HEK293 (cell line): ENCODE data around the gene ACAP1.

Experiments used
- CTCF ChIA-PET: fragments of 350-600 bp; formaldehyde crosslinking; extraction: SDS; loops from one replicate; lab custom pipeline; 2021; ENCODE audit warnings: antibody characterized with exemption; lab: Yijun Ruan, JAX
- POLR2A ChIA-PET: fragments of 300-600 bp; formaldehyde crosslinking; extraction: SDS; loops from one replicate; lab custom pipeline; 2020; ENCODE audit warnings: antibody characterized with exemption, inconsistent platforms; lab: Yijun Ruan, JAX
- H3K27ac ChIP-seq: fragments of 200-500 bp; sonication (Bioruptor generic); 2 replicates; pipeline ENCODE4 v1.5.1; 2014; ENCODE audit warnings: low read depth, low read length, control low read depth, inconsistent platforms; ENCODE audit errors: extremely low read depth
- H3K36me3 ChIP-seq, 2 experiments: fragments of 200-500 bp in 1 of 2; sonication (Bioruptor generic) in 1 of 2; 1 replicate in 1 of 2; 2 replicates in 1 of 2; pipeline ENCODE4 v1.5.1; 2014 to 2017; ENCODE audit warnings: inconsistent platforms in 2 of 2, low read length in 2 of 2; ENCODE audit not compliant: control insufficient read depth in 2 of 2, insufficient read depth in 1 of 2
- H3K4me1 ChIP-seq: fragments of 200-500 bp; sonication (Bioruptor generic); 2 replicates; pipeline ENCODE4 v1.5.1; 2014; ENCODE audit warnings: mild to moderate bottlenecking, low read length, inconsistent platforms; ENCODE audit not compliant: control insufficient read depth, insufficient read depth
- H3K4me3 ChIP-seq: 2 replicates; pipeline ENCODE4 v1.5.1; 2011; ENCODE audit warnings: low read depth, mild to moderate bottlenecking, control low read depth, low read length, moderate library complexity
- H3K9me3 ChIP-seq: fragments of 200-500 bp; sonication (Bioruptor generic); 2 replicates; pipeline ENCODE4 v1.5.1; 2014; ENCODE audit warnings: low read depth, low read length, inconsistent platforms; ENCODE audit not compliant: control insufficient read depth, insufficient read depth
- GFI1B ChIP-seq: fragments of 450-650 bp; formaldehyde crosslinking; IDR thresholded peaks from 2 replicates; pipeline ENCODE4 v1.5.1; 2016; ENCODE audit warnings: missing biosample characterization, missing genetic modification characterization
- GLIS1 ChIP-seq: fragments of 450-650 bp; formaldehyde crosslinking; IDR thresholded peaks from 2 replicates; pipeline ENCODE4 v1.5.1; 2016; ENCODE audit warnings: missing biosample characterization, missing genetic modification characterization
- GLIS2 ChIP-seq: fragments of 450-650 bp; formaldehyde crosslinking; IDR thresholded peaks from 2 replicates; pipeline ENCODE4 v1.5.1; 2016; ENCODE audit warnings: missing biosample characterization, missing genetic modification characterization
- KLF1 ChIP-seq: fragments of 450-650 bp; formaldehyde crosslinking; IDR thresholded peaks from 2 replicates; pipeline ENCODE4 v1.5.1; 2016; ENCODE audit warnings: missing biosample characterization, missing genetic modification characterization
- YY1 ChIP-seq: fragments of 450-650 bp; formaldehyde crosslinking; IDR thresholded peaks from 2 replicates; pipeline ENCODE4 v1.5.1; 2018; ENCODE audit warnings: missing biosample characterization, missing genetic modification characterization
- ZNF2 ChIP-seq: fragments of 450-650 bp; formaldehyde crosslinking; IDR thresholded peaks from 2 replicates; pipeline ENCODE4 v1.5.1; 2016; ENCODE audit warnings: missing biosample characterization, missing genetic modification characterization
- ZNF24 ChIP-seq: fragments of 450-650 bp; formaldehyde crosslinking; IDR thresholded peaks from 2 replicates; pipeline ENCODE4 v1.5.1; 2016; ENCODE audit warnings: missing biosample characterization, missing genetic modification characterization
- ZNF302 ChIP-seq: fragments of 450-650 bp; formaldehyde crosslinking; IDR thresholded peaks from 2 replicates; pipeline ENCODE4 v1.5.1; 2016; ENCODE audit warnings: missing biosample characterization, missing genetic modification characterization, low read depth
- ZNF549 ChIP-seq: fragments of 450-650 bp; IDR thresholded peaks from 2 replicates; pipeline ENCODE4 v1.5.1; 2018; ENCODE audit warnings: missing biosample characterization, missing genetic modification characterization, mild to moderate bottlenecking, inconsistent platforms, moderate library complexity
- ZNF747 ChIP-seq: fragments of 450-650 bp; formaldehyde crosslinking; IDR thresholded peaks from 2 replicates; pipeline ENCODE4 v1.5.1; 2016; ENCODE audit warnings: missing biosample characterization, missing genetic modification characterization
- ZNF776 ChIP-seq: fragments of 450-650 bp; formaldehyde crosslinking; IDR thresholded peaks from 2 replicates; pipeline ENCODE4 v1.5.0; 2017; ENCODE audit warnings: missing biosample characterization, missing genetic modification characterization, borderline replicate concordance
- TF ChIP-seq, protein P1 (sequence below): fragments of 450-650 bp; formaldehyde crosslinking; IDR thresholded peaks from 2 replicates; pipeline ENCODE4 v1.5.1; 2016; ENCODE audit warnings: missing biosample characterization, missing genetic modification characterization, low read depth
- TF ChIP-seq, protein P2 (sequence below): fragments of 450-650 bp; formaldehyde crosslinking; IDR thresholded peaks from 2 replicates; pipeline ENCODE4 v1.5.0; 2017; ENCODE audit warnings: missing biosample characterization, missing genetic modification characterization, borderline replicate concordance
- TF ChIP-seq, protein P3 (sequence below): fragments of 450-650 bp; formaldehyde crosslinking; IDR thresholded peaks from 2 replicates; pipeline ENCODE4 v1.5.1; 2016; ENCODE audit warnings: missing biosample characterization, missing genetic modification characterization
- TF ChIP-seq, protein P4 (sequence below): fragments of 450-650 bp; formaldehyde crosslinking; IDR thresholded peaks from 2 replicates; pipeline ENCODE4 v1.5.1; 2017; ENCODE audit warnings: missing biosample characterization, mild to moderate bottlenecking, missing genetic modification characterization, moderate library complexity
- TF ChIP-seq, protein P5 (sequence below): fragments of 450-650 bp; formaldehyde crosslinking; optimal IDR thresholded peaks from 2 replicates; pipeline ENCODE3; 2016; ENCODE audit warnings: missing biosample characterization, mild to moderate bottlenecking, missing genetic modification characterization
- TF ChIP-seq, protein P6 (sequence below): fragments of 450-650 bp; formaldehyde crosslinking; IDR thresholded peaks from 2 replicates; pipeline ENCODE4 v1.5.1; 2017; ENCODE audit warnings: missing biosample characterization, missing genetic modification characterization
- TF ChIP-seq, protein P7 (sequence below): fragments of 450-650 bp; formaldehyde crosslinking; IDR thresholded peaks from 2 replicates; pipeline ENCODE4 v1.5.1; 2016; ENCODE audit warnings: missing biosample characterization, missing genetic modification characterization

Gene ACAP1

DNA sequence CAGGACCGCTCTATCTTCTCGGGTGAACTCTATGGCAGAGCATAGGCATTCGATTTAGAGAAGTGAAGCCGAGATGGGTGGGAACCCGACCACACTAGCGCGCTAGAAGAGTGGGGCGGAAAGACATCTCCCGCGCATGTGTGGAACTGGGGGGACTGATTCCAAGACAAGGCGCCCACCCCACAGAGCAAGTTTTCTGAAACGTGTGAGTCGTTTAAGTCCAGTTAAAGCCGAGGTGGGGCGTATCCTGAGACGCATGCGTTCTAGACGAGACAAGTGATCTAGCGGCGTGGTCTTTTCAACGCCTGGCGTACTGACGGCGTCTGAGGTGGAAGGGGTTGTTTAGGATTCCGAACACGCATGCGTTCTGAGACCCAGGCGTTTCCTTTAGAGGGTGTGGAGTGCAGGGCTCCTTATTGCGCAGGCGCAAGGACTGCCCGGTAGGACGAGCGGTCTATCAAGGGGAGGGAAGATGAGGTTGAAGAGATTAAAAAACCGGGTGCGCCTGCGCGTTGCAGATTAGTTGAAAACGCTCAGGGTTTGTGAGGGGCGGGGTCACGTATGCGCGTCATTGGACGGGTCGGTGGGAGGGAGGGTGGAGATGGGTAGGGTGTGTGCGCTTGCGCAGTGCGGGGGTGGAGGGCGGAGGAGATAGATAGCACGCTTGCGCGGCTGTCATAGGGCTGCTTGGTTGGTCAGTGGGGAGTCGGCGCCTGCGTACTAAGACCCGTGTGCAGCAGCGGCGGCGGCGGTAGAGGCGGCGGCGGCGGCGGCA, 29.2 kb upstream of the ACAP1 start, which contains the start of gene EIF5A (continued):
- TF ChIP-seq, protein P1, sequence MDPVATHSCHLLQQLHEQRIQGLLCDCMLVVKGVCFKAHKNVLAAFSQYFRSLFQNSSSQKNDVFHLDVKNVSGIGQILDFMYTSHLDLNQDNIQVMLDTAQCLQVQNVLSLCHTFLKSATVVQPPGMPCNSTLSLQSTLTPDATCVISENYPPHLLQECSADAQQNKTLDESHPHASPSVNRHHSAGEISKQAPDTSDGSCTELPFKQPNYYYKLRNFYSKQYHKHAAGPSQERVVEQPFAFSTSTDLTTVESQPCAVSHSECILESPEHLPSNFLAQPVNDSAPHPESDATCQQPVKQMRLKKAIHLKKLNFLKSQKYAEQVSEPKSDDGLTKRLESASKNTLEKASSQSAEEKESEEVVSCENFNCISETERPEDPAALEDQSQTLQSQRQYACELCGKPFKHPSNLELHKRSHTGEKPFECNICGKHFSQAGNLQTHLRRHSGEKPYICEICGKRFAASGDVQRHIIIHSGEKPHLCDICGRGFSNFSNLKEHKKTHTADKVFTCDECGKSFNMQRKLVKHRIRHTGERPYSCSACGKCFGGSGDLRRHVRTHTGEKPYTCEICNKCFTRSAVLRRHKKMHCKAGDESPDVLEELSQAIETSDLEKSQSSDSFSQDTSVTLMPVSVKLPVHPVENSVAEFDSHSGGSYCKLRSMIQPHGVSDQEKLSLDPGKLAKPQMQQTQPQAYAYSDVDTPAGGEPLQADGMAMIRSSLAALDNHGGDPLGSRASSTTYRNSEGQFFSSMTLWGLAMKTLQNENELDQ, result no peak

DNA sequence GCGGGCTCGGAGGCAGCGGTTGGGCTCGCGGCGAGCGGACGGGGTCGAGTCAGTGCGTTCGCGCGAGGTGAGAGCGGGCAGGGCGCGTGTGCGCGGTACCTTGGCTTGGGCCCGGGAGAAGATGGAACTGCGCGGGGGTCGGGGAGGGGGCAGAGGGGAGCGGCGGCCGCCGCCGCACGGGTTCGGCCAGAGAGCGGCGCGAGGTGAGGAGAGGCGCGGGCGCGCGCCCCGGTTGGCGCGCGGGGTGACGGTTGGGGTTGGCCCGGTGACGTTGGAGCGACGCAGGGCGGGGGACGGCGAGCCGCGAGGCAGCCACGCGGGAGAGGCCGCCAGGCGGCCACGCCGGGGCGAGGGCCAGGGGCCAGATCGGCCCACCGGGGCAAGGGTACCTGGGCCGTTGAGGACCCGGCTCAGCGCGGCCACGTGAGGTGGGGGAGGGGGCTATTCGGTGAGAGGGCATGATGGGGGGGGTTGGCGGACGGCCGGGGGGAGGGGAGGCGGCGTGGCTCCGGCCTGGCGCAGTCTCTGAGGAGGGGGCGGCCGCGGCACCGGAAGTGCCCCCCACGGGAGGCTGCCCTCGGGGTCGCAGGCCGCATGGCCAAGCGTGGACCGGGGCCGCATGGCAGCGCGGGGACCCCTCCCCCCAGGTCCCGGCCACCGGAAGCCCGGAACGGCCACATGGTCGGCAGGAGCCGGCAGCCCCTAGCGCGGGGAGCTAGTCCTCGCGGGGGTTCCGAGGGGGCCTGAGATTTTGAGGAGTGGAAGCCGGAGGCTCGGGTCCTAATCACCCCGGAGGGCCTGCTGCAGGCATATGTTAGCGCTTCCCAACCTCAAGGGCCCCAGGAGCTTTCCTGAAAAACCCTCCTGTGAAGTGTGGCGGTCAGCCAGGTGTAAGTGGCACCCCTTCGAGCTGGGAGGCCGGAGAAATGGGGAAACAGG, 28.4 kb upstream of the ACAP1 start:
- CTCF ChIA-PET, result interaction anchor here (0.5 to 1.7 kb wide), 4 partner anchors 38 to 607 kb away, joined by 3 to 5 read pairs (median 4); no protein-coding TSS in a partner anchor
- no peak for TF ChIP-seq GFI1B (tag by site-specific recombination)
- TF ChIP-seq, protein P2, sequence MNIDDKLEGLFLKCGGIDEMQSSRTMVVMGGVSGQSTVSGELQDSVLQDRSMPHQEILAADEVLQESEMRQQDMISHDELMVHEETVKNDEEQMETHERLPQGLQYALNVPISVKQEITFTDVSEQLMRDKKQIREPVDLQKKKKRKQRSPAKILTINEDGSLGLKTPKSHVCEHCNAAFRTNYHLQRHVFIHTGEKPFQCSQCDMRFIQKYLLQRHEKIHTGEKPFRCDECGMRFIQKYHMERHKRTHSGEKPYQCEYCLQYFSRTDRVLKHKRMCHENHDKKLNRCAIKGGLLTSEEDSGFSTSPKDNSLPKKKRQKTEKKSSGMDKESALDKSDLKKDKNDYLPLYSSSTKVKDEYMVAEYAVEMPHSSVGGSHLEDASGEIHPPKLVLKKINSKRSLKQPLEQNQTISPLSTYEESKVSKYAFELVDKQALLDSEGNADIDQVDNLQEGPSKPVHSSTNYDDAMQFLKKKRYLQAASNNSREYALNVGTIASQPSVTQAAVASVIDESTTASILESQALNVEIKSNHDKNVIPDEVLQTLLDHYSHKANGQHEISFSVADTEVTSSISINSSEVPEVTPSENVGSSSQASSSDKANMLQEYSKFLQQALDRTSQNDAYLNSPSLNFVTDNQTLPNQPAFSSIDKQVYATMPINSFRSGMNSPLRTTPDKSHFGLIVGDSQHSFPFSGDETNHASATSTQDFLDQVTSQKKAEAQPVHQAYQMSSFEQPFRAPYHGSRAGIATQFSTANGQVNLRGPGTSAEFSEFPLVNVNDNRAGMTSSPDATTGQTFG (tag by site-specific recombination), result no peak
- no peak for TF ChIP-seq KLF1 (tag by site-specific recombination)
- 0 out of 2 replicates have a peak, but pooled peaks have one; percentile 11 for TF ChIP-seq ZNF2 (tag by site-specific recombination)
- no peak for TF ChIP-seq ZNF302 (tag by site-specific recombination)
- TF ChIP-seq ZNF24 (tag by site-specific recombination), result no peak
- TF ChIP-seq, protein P3, sequence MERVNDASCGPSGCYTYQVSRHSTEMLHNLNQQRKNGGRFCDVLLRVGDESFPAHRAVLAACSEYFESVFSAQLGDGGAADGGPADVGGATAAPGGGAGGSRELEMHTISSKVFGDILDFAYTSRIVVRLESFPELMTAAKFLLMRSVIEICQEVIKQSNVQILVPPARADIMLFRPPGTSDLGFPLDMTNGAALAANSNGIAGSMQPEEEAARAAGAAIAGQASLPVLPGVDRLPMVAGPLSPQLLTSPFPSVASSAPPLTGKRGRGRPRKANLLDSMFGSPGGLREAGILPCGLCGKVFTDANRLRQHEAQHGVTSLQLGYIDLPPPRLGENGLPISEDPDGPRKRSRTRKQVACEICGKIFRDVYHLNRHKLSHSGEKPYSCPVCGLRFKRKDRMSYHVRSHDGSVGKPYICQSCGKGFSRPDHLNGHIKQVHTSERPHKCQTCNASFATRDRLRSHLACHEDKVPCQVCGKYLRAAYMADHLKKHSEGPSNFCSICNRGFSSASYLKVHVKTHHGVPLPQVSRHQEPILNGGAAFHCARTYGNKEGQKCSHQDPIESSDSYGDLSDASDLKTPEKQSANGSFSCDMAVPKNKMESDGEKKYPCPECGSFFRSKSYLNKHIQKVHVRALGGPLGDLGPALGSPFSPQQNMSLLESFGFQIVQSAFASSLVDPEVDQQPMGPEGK (tag by site-specific recombination), result peak; percentile 45; the same call in 1 of the 2 replicates
- TF ChIP-seq, protein P4, sequence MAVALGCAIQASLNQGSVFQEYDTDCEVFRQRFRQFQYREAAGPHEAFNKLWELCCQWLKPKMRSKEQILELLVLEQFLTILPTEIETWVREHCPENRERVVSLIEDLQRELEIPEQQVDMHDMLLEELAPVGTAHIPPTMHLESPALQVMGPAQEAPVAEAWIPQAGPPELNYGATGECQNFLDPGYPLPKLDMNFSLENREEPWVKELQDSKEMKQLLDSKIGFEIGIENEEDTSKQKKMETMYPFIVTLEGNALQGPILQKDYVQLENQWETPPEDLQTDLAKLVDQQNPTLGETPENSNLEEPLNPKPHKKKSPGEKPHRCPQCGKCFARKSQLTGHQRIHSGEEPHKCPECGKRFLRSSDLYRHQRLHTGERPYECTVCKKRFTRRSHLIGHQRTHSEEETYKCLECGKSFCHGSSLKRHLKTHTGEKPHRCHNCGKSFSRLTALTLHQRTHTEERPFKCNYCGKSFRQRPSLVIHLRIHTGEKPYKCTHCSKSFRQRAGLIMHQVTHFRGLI, result peak; percentile 65; the same call in 1 of the 2 replicates
- no peak for TF ChIP-seq ZNF747 (tag by site-specific recombination)
- TF ChIP-seq, protein P5, sequence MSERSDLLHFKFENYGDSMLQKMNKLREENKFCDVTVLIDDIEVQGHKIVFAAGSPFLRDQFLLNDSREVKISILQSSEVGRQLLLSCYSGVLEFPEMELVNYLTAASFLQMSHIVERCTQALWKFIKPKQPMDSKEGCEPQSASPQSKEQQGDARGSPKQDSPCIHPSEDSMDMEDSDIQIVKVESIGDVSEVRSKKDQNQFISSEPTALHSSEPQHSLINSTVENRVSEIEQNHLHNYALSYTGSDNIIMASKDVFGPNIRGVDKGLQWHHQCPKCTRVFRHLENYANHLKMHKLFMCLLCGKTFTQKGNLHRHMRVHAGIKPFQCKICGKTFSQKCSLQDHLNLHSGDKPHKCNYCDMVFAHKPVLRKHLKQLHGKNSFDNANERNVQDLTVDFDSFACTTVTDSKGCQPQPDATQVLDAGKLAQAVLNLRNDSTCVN (tag by site-specific recombination), result peak; percentile 79
- TF ChIP-seq ZNF776 (tag by site-specific recombination), result no peak
- TF ChIP-seq, protein P6, sequence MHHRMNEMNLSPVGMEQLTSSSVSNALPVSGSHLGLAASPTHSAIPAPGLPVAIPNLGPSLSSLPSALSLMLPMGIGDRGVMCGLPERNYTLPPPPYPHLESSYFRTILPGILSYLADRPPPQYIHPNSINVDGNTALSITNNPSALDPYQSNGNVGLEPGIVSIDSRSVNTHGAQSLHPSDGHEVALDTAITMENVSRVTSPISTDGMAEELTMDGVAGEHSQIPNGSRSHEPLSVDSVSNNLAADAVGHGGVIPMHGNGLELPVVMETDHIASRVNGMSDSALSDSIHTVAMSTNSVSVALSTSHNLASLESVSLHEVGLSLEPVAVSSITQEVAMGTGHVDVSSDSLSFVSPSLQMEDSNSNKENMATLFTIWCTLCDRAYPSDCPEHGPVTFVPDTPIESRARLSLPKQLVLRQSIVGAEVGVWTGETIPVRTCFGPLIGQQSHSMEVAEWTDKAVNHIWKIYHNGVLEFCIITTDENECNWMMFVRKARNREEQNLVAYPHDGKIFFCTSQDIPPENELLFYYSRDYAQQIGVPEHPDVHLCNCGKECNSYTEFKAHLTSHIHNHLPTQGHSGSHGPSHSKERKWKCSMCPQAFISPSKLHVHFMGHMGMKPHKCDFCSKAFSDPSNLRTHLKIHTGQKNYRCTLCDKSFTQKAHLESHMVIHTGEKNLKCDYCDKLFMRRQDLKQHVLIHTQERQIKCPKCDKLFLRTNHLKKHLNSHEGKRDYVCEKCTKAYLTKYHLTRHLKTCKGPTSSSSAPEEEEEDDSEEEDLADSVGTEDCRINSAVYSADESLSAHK, result no peak
- peak; percentile 36; the same call in 1 of the 2 replicates for TF ChIP-seq YY1 (tag by site-specific recombination)
- TF ChIP-seq GLIS1 (tag by site-specific recombination), result peak; percentile 46; the same call in 1 of the 2 replicates
- TF ChIP-seq, protein P7, sequence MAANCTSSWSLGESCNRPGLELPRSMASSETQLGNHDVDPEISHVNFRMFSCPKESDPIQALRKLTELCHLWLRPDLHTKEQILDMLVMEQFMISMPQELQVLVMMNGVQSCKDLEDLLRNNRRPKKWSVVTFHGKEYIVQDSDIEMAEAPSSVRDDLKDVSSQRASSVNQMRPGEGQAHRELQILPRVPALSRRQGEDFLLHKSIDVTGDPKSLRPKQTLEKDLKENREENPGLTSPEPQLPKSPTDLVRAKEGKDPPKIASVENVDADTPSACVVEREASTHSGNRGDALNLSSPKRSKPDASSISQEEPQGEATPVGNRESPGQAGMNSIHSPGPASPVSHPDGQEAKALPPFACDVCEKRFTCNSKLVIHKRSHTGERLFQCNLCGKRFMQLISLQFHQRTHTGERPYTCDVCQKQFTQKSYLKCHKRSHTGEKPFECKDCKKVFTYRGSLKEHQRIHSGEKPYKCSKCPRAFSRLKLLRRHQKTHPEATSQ (tag by site-specific recombination), result no peak
- TF ChIP-seq GLIS2 (tag by site-specific recombination), result peak; percentile 92
- TF ChIP-seq ZNF549 (tag by site-specific recombination), result no peak

More for the DNA sequence above, 28.4 kb upstream of the ACAP1 start:
- POLR2A ChIA-PET, result interaction anchor here (0.6 to 3.9 kb wide), 4 partner anchors 21 to 272 kb away, joined by 3 to 36 read pairs (median 4); partner anchors contain the start of genes DVL2, NEURL4, SLC16A13 and SLC2A4
- H3K27ac ChIP-seq, result peak overlapping the region; percentile 99
- H3K4me1 ChIP-seq, result peaks cover 15% of the 10 kb centered on the region
- H3K9me3 ChIP-seq, result no peaks in the 10 kb centered on the region
- peaks cover 33 to 38% of the 10 kb centered on the region in 2 experiments for H3K36me3 ChIP-seq
- H3K4me3 ChIP-seq, result peak overlapping the region; percentile 80
